ENCODE measurements around the gene SLC6A6.

- no peak for TF ChIP-seq EZH2 (IDR thresholded peaks at IDR 0.05; ENCODE audit: borderline replicate concordance, low read length)
- no peak for TF ChIP-seq CTCF (conservative IDR thresholded peaks at IDR 0.05 in 1 of 2, IDR thresholded peaks at IDR 0.05 in 1 of 2; ENCODE audit: extremely low read depth in 1 of 2, insufficient read depth in 1 of 2, low read depth in 1 of 2, low read length in 2 of 2)
These were observed 39.0 kb upstream of the SLC6A6 start for GRCh38 chr3:14363379-14363778.
